Ecto neural progenitor cell (in vitro differentiated cells): Measurements from ENCODE around the gene RAPGEFL1.
"Not testable (repeated sequence)": the region's sequence is repeated elsewhere in the genome, so short reads cannot be mapped to it uniquely, and the experiment has no call there.

Experiments
- DNase-seq: peaks from one replicate; pipeline ENCODE4 v3.0.0-alpha.2; 2018; ENCODE audit warnings: low spot score

Gene RAPGEFL1

GRCh38 chr17:40177275-40177874, at the start of gene RAPGEFL1:
RAPGEFL1 (plus strand) TSS chr17:40177470; CDS start chr17:40177862, 392 bp downstream.
- DNase-seq, result peak; percentile 93

- no peak for DNase-seq
Observed at GRCh38 chr17:40129498-40129897, 47.8 kb upstream of the RAPGEFL1 start.

- no peak for DNase-seq
Observed at GRCh38 chr17:40130352-40131042, 46.8 kb upstream of the RAPGEFL1 start.

GRCh38 chr17:40134184-40134583, 43.1 kb upstream of the RAPGEFL1 start:
- DNase-seq, result no peak

GRCh38 chr17:40135817-40136216, 41.5 kb upstream of the RAPGEFL1 start:
- DNase-seq, result no peak

- DNase-seq, result peak; percentile 60
Observed at GRCh38 chr17:40139566-40140058, 37.7 kb upstream of the RAPGEFL1 start.

GRCh38 chr17:40143166-40143565, 34.1 kb upstream of the RAPGEFL1 start:
- DNase-seq, result not testable (repeated sequence)

- no peak for DNase-seq
Observed at GRCh38 chr17:40145476-40145875, 31.8 kb upstream of the RAPGEFL1 start.

GRCh38 chr17:40148527-40148926, 28.7 kb upstream of the RAPGEFL1 start:
- DNase-seq, result no peak

GRCh38 chr17:40150276-40150675, 27.0 kb upstream of the RAPGEFL1 start:
- DNase-seq, result no peak

- no peak for DNase-seq
Observed at GRCh38 chr17:40151414-40151963, 25.8 kb upstream of the RAPGEFL1 start.

GRCh38 chr17:40153603-40154236, 23.6 kb upstream of the RAPGEFL1 start:
- DNase-seq, result no peak

- no peak for DNase-seq
Observed at GRCh38 chr17:40157973-40158372, 19.3 kb upstream of the RAPGEFL1 start.

GRCh38 chr17:40158438-40159013, 18.7 kb upstream of the RAPGEFL1 start:
- no peak for DNase-seq

GRCh38 chr17:40159456-40159855, 17.8 kb upstream of the RAPGEFL1 start:
- no peak for DNase-seq

- no peak for DNase-seq
Observed at GRCh38 chr17:40167685-40168261, 9.5 kb upstream of the RAPGEFL1 start.

GRCh38 chr17:40168262-40168832, 8.9 kb upstream of the RAPGEFL1 start:
- DNase-seq, result no peak

- DNase-seq, result no peak
Observed at GRCh38 chr17:40170325-40170724, 6.9 kb upstream of the RAPGEFL1 start.

- DNase-seq, result no peak
Observed at GRCh38 chr17:40171750-40172149, 5.5 kb upstream of the RAPGEFL1 start.

- no peak for DNase-seq
Observed at GRCh38 chr17:40173091-40173777, 4.0 kb upstream of the RAPGEFL1 start.

GRCh38 chr17:40173778-40174135, 3.5 kb upstream of the RAPGEFL1 start:
- no peak for DNase-seq
